Retinal pigment epithelial cell (primary cell): ENCODE data around the gene NUDT22.

ENCODE experiments used
- DNase-seq: peaks from one replicate; pipeline ENCODE4 v3.0.0-alpha.2; 2010; ENCODE audit warnings: low read depth
- H3K4me3 ChIP-seq: 2 replicates; pipeline ENCODE4 v1.5.1; 2011; ENCODE audit warnings: mild to moderate bottlenecking, low read length, control low read depth, moderate library complexity
- CTCF ChIP-seq: conservative IDR thresholded peaks from 2 replicates; pipeline ENCODE4 v1.5.1; 2011; ENCODE audit warnings: low read depth, low read length, control low read depth, inconsistent platforms

The NUDT22 gene

GRCh38 chr11:64232967-64233315, 6.9 kb downstream of the NUDT22 start:
- no peak overlapping the region for H3K4me3 ChIP-seq
- no peak for DNase-seq
- no peak for TF ChIP-seq CTCF

GRCh38 chr11:64233913-64234586, 8.0 kb downstream of the NUDT22 start, which contains the start of gene VEGFB:
VEGFB (plus strand) TSS chr11:64234584; CDS start chr11:64234834, 250 bp downstream.
- TF ChIP-seq CTCF = no peak
- H3K4me3 ChIP-seq = peak within 1 kb of the TSS; percentile 63
- DNase-seq = no peak

- peak overlapping the region; percentile 63 for H3K4me3 ChIP-seq
- no peak for DNase-seq
- TF ChIP-seq CTCF = no peak
Measured at GRCh38 chr11:64234647-64235379, 8.7 kb downstream of the NUDT22 start.

GRCh38 chr11:64235437-64236161, 9.5 kb downstream of the NUDT22 start:
- H3K4me3 ChIP-seq = peak overlapping the region; percentile 63
- no peak for DNase-seq
- no peak for TF ChIP-seq CTCF

- no peak for DNase-seq
- no peak overlapping the region for H3K4me3 ChIP-seq
- no peak for TF ChIP-seq CTCF
Measured at GRCh38 chr11:64237484-64237951, 11.4 kb downstream of the NUDT22 start.

- no peak for DNase-seq
- no peak for TF ChIP-seq CTCF
- no peak overlapping the region for H3K4me3 ChIP-seq
Measured at GRCh38 chr11:64238076-64238475, 12.0 kb downstream of the NUDT22 start.

- no peak for DNase-seq
- TF ChIP-seq CTCF = no peak
- no peak overlapping the region for H3K4me3 ChIP-seq
Measured at GRCh38 chr11:64238999-64239398, 12.9 kb downstream of the NUDT22 start.
